Bronchial epithelial cell (primary cell): Measurements from ENCODE around the gene C1orf116. TPM values are rescaled to one million over a fixed set of nuclear protein-coding genes. Genes with fewer than 3 reads are reported as not detected.
A peak's percentile ranks its signal among the peaks of the same experiment; 100 is the strongest.

Experiments
- DNase-seq: peaks from one replicate; pipeline ENCODE4 v3.0.0-alpha.2; 2010; ENCODE audit warnings: low read depth
- FAIRE-seq: peaks from 2 replicates; lab custom pipeline; 2011; peaks lifted over from hg19 to GRCh38; lab: Jason Lieb, UNC
- H3K27me3 ChIP-seq: 2 replicates; pipeline ENCODE4 v1.5.1; 2011; ENCODE audit warnings: low read length; ENCODE audit not compliant: control insufficient read depth, insufficient read depth
- H3K36me3 ChIP-seq: 2 replicates; pipeline ENCODE4 v1.5.1; 2011; ENCODE audit warnings: low read length; ENCODE audit not compliant: control insufficient read depth, insufficient read depth
- H3K4me3 ChIP-seq: 2 replicates; pipeline ENCODE4 v1.5.1; 2011; ENCODE audit warnings: mild to moderate bottlenecking, low read depth, low read length, control low read depth
- total RNA-seq: library from RNA; depleted of rRNA; stranded (reverse); fragments of >200 nt; gene quantifications from 2 replicates; pipeline ENCODE4 v1.2.1, GENCODE V29; 2014
- TF ChIP-seq, protein P1 (sequence below): IDR thresholded peaks from 2 replicates; pipeline ENCODE4 v1.5.1; 2011; ENCODE audit warnings: mild to moderate bottlenecking, moderate library complexity, low read length, control low read depth, inconsistent platforms; ENCODE audit not compliant: insufficient read depth, severe bottlenecking

Gene C1orf116
- total RNA-seq, 1 donor from 2014 or later = 20.0 TPM

DNA sequence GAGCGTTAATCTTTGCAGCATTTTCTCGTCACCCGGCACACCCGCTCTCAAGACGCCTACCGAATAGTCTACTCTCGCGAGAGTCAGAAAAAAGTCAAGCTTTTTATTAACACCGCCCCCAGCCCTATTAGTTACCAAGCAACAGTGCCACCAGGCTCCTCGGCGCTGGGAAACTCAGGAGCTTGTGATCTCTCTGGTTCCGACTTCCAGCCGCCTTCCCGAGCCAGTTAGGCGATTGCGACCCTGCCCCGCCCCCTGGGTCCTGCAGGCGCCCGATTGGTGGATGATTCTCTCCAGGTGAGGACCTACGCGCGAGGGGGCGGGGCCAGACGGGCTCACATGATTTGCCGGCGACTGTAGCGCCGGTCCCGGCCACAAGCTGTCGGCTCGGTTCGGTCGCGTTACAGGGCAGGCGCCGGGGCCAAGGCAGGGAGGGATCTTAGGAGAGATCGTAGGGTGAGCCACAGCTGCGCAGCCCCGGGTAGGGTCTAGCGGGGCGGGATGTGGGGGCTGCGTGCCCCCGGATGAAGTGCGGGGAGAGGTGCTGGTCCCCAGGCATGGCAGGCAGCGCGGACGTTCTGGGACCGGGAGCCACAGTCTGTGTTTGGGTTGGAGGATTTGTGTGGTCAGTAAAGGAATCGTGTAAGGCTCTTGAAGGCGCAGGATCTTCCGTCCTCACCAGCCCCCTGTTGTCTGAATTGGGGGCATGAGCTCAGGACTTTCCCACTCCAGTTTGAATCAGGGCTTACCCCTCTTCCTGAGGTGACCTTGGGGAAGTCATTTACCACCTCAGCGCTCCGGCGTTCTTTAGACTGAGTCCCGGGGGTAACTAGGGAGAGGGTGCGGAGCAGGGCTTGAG lies 20.6 kb upstream of the C1orf116 start, which contains the start of gene PFKFB2:
PFKFB2 (plus strand) TSS at position 365 of the 859 bp plus-strand sequence. CDS start 1,443 bp downstream, outside the sequence.
- no peaks in the 10 kb centered on the region for H3K27me3 ChIP-seq
- peak within 1 kb of the TSS; percentile 76 for H3K4me3 ChIP-seq
- TF ChIP-seq, protein P1, sequence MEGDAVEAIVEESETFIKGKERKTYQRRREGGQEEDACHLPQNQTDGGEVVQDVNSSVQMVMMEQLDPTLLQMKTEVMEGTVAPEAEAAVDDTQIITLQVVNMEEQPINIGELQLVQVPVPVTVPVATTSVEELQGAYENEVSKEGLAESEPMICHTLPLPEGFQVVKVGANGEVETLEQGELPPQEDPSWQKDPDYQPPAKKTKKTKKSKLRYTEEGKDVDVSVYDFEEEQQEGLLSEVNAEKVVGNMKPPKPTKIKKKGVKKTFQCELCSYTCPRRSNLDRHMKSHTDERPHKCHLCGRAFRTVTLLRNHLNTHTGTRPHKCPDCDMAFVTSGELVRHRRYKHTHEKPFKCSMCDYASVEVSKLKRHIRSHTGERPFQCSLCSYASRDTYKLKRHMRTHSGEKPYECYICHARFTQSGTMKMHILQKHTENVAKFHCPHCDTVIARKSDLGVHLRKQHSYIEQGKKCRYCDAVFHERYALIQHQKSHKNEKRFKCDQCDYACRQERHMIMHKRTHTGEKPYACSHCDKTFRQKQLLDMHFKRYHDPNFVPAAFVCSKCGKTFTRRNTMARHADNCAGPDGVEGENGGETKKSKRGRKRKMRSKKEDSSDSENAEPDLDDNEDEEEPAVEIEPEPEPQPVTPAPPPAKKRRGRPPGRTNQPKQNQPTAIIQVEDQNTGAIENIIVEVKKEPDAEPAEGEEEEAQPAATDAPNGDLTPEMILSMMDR = peak; percentile 17
- peaks cover 7% of the 10 kb centered on the region for H3K36me3 ChIP-seq
- peak; percentile 98 for DNase-seq
- no peak for FAIRE-seq

DNA sequence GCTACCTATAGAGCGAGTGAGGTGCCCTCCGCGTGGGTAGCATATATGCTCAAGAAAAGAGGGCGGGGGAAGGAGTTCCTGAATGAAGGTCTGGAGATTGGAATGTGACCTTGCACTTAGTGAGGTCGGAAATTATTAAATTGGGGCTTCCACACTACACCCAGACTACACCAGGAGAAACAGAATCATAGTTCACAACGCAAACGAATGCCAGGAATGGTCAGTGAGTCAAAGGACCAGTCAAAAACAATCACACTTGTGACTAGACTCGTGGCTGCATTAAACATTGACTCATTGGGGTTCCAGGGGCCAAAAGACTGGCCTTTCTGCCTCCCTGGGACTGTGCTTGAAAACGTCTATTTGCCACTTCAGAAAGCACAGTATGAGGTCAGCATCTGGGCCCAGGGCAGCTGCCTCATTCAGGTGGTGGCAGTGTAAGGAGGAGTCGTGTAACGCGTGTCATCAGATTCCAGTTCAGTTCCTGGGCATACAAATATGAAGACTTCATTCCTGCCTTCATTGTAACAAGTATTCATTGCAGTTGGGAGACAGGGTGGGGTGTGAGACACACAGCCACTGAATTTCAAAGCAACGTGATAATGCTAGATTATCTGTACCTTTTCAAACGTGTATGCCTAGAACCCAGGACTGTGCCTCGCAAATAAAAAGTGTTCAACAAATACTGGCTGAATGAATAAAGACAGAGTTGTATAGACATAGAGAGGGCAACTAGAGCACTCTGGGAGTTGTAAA lies 18.8 kb upstream of the C1orf116 start, which contains the start of gene YOD1:
YOD1 (minus strand) TSS at position 18 of the 753 bp plus-strand sequence. CDS start 178 bp downstream, outside the sequence.
- H3K27me3 ChIP-seq = no peaks in the 10 kb centered on the region
- H3K4me3 ChIP-seq = peak within 1 kb of the TSS; percentile 82
- TF ChIP-seq, protein P1 = no peak
- DNase-seq = peak; percentile 92
- no peak for FAIRE-seq
- H3K36me3 ChIP-seq = peaks cover 9% of the 10 kb centered on the region

DNA sequence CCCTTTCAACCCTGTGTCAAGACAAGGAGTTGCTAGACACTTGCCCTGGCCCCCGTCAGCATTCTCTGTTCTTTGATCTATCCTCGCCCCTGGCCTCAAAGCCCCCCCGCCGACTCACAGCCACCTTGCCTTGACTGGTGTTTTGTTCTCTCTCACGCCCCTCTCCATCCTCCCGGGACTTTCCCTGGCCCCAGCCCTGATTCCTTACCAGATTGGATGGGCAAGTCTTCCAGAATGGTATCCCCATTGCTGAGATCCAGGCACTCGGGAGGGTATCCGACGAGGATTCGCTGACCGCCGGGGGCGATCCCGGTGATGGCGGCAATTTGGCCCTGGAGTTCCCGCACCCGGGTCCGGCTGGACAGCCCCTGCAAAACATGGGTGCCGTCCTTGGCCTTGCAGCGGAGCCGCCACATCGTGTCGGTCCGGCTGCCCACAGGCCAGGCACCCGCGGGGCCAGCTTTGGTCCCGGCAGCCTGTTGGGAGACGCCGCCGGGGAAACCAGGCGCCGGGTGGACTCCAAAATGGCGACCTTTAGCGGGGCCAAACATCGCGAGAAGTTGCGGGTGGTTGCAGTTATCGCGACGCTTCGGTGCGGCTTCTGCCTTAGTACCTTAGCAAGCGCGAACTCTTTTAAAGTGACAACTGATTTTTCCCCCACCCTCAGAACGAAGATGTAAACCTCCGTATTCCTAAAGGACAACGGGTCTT lies 18.1 kb upstream of the C1orf116 start:
- Histone ChIP-seq H3K4me3 (peak overlapping the region; percentile 82), H3K27me3 (no peaks in the 10 kb centered on the region), H3K36me3 (peaks cover 9% of the 10 kb centered on the region)
- FAIRE-seq (no peak), DNase-seq (peak; percentile 83)
- TF ChIP-seq, protein P1 = no peak

DNA sequence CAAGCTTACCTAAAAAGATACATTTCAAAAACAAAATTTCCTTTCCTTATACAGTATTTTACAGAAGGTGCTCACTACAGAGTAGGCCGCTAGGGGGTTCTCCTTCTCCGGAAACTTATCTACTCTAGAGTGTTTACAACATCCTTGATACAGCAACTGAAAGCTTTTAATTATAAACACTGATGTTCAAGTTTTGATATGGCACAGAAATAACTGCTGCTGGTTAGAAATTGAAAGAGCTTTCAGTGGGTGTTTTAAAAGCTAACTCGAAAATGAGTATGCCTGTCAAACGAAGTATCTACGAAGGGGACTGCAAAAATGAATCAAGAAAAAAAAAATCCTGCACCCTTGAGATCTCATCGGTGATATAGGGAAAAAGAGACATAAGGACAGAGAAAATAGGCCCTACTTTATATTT lies 17.4 kb upstream of the C1orf116 start:
- Histone ChIP-seq H3K4me3 (peak overlapping the region; percentile 82), H3K27me3 (no peaks in the 10 kb centered on the region), H3K36me3 (peaks cover 9% of the 10 kb centered on the region)
- FAIRE-seq = no peak
- TF ChIP-seq, protein P1 = peak; percentile 53
- DNase-seq = peak; percentile 67

DNA sequence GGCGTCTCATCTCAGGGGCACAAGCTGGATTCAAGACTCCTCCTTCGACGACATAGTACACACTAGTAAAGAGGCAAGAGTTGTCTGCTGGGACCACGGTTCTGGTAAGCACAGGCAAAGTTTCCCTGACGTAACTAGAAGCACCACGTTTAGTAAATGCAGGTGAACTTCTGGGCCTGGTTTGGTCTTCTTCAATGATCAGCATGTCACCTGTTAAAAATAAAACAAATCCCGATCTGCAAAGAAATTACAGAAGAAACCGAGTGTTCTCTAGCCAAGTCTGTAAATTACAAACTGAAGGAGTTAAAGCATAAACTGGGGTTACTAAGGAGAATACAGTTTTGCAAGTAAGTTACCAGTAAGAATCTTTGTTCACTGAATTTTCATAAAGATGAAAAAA lies 17.0 kb upstream of the C1orf116 start:
- DNase-seq = no peak
- TF ChIP-seq, protein P1 = no peak
- no peaks in the 10 kb centered on the region for H3K27me3 ChIP-seq
- no peak for FAIRE-seq
- H3K36me3 ChIP-seq = peaks cover 9% of the 10 kb centered on the region
- H3K4me3 ChIP-seq = no peak overlapping the region
